Vagina (tissue), 2 donors: Measurements from ENCODE around the gene EDARADD. TPM values are rescaled to one million over a fixed set of nuclear protein-coding genes. Genes with fewer than 3 reads are reported as not detected.

ENCODE experiments used
- DNase-seq, 2 donors: peaks; one replicate each; pipeline ENCODE4 v3.0.0-alpha.2; 2017; ENCODE audit errors: extremely low spot score in 2 of 2
- H3K27ac ChIP-seq: fragments of 200-600 bp; sonication (generic); one replicate; pipeline ENCODE4 v1.5.1; 2019
- H3K27me3 ChIP-seq: fragments of 200-600 bp; sonication (generic); one replicate; pipeline ENCODE4 v1.5.1; 2019
- H3K36me3 ChIP-seq, 2 donors: fragments of 200-600 bp; sonication (generic); one replicate each; pipeline ENCODE4 v1.5.1; 2017 to 2019
- H3K4me1 ChIP-seq: fragments of 200-600 bp; sonication (generic); one replicate; pipeline ENCODE4 v1.5.1; 2019
- H3K4me3 ChIP-seq, 2 donors: fragments of 200-600 bp; sonication (generic); 1 replicate in 1 of 2; 2 replicates in 1 of 2; pipeline ENCODE4 v1.5.1; 2016 to 2019
- H3K9me3 ChIP-seq: fragments of 200-600 bp; sonication (generic); one replicate; pipeline ENCODE4 v1.5.1; 2019
- POLR2A ChIP-seq, 2 donors: fragments of 450-650 bp; IDR thresholded peaks; one replicate each; pipeline ENCODE4 v1.6.1; 2017; ENCODE audit warnings: antibody characterized with exemption in 2 of 2, mild to moderate bottlenecking in 2 of 2, moderate library complexity in 2 of 2
- POLR2AphosphoS5 ChIP-seq, 2 donors: sonication (generic); formaldehyde crosslinking; IDR thresholded peaks; one replicate each; pipeline ENCODE4 v1.9.0; 2017; ENCODE audit warnings: antibody characterized with exemption in 2 of 2, mild to moderate bottlenecking in 2 of 2, low read depth in 1 of 2; ENCODE audit not compliant: insufficient read depth in 1 of 2
- intact Hi-C: fragments of 100-400 bp; cut with DNase I; formaldehyde crosslinking; loops from one replicate; pipeline ENCODE4 v1.15.1; 2023
- total RNA-seq: library from RNA; depleted of rRNA; stranded (reverse); fragments of >200 nt; gene quantifications from one replicate; pipeline ENCODE4 v1.2.3, GENCODE V29; 2016
- TF ChIP-seq, protein P1 (sequence below), 3 experiments: fragments of 450-650 bp in 2 of 3; fragments of 200-600 bp in 1 of 3; sonication (generic) in 1 of 3; IDR thresholded peaks; one replicate each; pipeline ENCODE4 v1.5.1; 2017 to 2019; ENCODE audit warnings: antibody characterized with exemption in 3 of 3, mild to moderate bottlenecking in 2 of 3, moderate library complexity in 2 of 3

EDARADD gene
- total RNA-seq, 1 donor from 2014 or later, result 1.2 TPM

DNA sequence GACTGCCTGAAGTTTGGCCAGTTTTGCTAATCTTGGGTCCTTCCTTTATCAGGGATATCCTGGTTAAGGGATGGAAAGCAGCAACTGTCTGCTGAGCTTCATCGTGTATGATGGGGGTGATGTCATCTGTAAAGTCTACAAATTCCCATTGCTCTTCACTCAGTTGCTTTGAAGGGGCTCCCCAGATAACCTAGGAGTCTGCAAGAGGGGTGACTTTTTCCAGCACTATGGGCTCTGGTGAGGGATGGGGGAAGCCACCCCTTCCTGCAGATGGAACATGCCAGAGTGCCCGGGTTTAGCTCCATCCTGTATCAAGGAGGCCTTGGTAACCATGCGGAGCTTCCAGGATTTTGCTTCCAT is 28.4 kb downstream of the EDARADD start:
- H3K4me3 ChIP-seq, result no peak overlapping the region
- no peak for DNase-seq
- H3K9me3 ChIP-seq, result no peaks in the 10 kb centered on the region
- H3K36me3 ChIP-seq, result no peaks in the 10 kb centered on the region
- intact Hi-C loops, result no loop called here
- no peak overlapping the region for H3K27ac ChIP-seq
- no peaks in the 10 kb centered on the region for H3K4me1 ChIP-seq
- no peaks in the 10 kb centered on the region for H3K27me3 ChIP-seq
- TF ChIP-seq POLR2AphosphoS5 (IDR thresholded peaks at IDR 0.05; ENCODE audit: insufficient read depth in 1 of 2, low read depth in 1 of 2), result no peak
- TF ChIP-seq, protein P1, sequence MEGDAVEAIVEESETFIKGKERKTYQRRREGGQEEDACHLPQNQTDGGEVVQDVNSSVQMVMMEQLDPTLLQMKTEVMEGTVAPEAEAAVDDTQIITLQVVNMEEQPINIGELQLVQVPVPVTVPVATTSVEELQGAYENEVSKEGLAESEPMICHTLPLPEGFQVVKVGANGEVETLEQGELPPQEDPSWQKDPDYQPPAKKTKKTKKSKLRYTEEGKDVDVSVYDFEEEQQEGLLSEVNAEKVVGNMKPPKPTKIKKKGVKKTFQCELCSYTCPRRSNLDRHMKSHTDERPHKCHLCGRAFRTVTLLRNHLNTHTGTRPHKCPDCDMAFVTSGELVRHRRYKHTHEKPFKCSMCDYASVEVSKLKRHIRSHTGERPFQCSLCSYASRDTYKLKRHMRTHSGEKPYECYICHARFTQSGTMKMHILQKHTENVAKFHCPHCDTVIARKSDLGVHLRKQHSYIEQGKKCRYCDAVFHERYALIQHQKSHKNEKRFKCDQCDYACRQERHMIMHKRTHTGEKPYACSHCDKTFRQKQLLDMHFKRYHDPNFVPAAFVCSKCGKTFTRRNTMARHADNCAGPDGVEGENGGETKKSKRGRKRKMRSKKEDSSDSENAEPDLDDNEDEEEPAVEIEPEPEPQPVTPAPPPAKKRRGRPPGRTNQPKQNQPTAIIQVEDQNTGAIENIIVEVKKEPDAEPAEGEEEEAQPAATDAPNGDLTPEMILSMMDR (IDR thresholded peaks at IDR 0.05), result no peak
- no peak for TF ChIP-seq POLR2A (IDR thresholded peaks at IDR 0.05)

DNA sequence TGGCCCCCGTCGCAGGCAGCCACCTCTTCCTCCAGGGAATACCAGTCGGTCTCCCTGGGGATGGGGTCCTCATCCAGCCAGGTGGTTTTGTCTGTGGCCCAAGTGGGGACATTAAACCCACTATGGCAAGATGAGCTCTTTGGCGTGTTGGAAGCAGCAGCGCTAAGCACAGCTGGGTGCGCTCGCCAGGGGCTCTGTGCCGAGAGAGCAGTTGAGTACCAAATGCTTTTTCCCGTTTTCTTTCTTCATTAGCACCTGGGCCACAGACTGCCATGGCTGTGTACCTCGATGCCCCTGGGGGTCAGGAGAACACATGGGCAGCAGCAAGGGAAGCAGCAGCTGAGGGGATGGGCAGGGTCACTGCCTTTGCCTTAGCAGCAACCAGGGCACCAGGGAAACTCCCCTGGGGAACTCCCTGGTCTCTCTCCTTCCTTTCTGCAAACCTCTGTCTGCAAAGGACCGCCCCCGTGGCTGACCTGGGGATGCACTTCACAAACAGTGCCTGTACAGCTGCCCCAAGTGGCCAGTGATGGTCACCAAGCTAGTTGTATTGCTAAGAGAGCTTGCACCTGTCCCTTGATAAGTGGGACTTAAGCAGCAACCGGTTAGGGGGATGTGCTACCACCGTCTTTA is 31.1 kb downstream of the EDARADD start:
- no peak for DNase-seq

DNA sequence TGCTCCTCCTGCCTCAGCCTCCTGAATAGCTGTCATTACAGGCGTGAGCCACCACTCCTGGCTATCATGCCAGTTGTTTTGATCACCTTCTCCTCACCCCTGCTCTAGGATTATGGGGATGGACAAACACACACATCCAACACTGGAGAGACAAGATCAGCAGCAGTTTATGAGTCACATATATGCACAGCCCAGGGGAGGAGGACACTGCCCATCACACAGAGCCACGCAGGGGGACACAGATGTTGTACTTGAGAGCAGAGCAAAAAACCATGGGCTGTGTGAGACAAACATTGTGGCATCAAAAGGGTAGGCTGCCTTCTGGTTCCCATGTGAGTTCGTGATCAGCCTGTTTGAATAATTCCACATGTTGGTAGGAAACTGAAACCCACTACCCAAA is 32.1 kb downstream of the EDARADD start:
- Histone ChIP-seq H3K27ac (no peak overlapping the region), H3K9me3 (no peaks in the 10 kb centered on the region), H3K4me1 (no peaks in the 10 kb centered on the region), H3K4me3 (no peak overlapping the region), H3K27me3 (no peaks in the 10 kb centered on the region), H3K36me3 (no peaks in the 10 kb centered on the region)
- no peak for DNase-seq
- TF ChIP-seq, protein P1 (IDR thresholded peaks at IDR 0.05), result no peak
- no peak for TF ChIP-seq POLR2A (IDR thresholded peaks at IDR 0.05)
- TF ChIP-seq POLR2AphosphoS5 (IDR thresholded peaks at IDR 0.05; ENCODE audit: insufficient read depth in 1 of 2, low read depth in 1 of 2), result no peak
- intact Hi-C loops, result no loop called here

More for the DNA sequence above, 31.1 kb downstream of the EDARADD start:
- no peaks in the 10 kb centered on the region for H3K27me3 ChIP-seq
- no peaks in the 10 kb centered on the region for H3K9me3 ChIP-seq
- no peaks in the 10 kb centered on the region for H3K36me3 ChIP-seq
- TF ChIP-seq POLR2AphosphoS5 (IDR thresholded peaks at IDR 0.05; ENCODE audit: insufficient read depth in 1 of 2, low read depth in 1 of 2) (no peak), POLR2A (IDR thresholded peaks at IDR 0.05) (no peak)
- TF ChIP-seq, protein P1 (IDR thresholded peaks at IDR 0.05), result no peak
- H3K4me1 ChIP-seq, result no peaks in the 10 kb centered on the region
- no peak overlapping the region for H3K4me3 ChIP-seq
- intact Hi-C loops, result no loop called here
- H3K27ac ChIP-seq, result no peak overlapping the region

DNA sequence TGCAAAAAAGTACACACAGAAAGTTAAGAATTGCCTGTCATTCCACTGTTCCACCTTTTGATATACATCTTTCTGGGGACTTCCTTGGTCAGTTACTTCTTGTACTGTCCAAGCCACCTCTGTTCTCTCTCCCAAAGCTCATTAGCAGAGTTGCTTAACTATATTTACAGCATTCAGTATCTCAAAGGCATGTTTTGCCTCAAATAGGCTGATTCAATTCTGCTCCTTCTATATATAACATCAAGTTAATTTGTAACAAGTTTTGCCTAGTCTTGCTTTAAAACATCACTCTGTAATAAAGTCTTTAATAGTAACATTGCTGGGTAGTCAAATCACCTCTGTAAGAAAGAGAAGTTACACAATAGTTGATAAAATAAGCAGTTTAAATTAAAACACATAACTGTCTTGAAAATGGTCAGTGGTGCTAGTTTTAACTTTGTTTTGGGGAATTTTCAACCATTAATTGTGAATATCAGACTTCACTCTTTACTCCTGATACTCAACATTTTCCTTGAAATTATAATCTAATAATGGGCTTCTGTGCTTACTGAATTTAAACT is 35.7 kb downstream of the EDARADD start:
- no peaks in the 10 kb centered on the region for H3K9me3 ChIP-seq
- intact Hi-C loops, result no loop called here
- TF ChIP-seq POLR2AphosphoS5 (IDR thresholded peaks at IDR 0.05; ENCODE audit: insufficient read depth in 1 of 2, low read depth in 1 of 2) (no peak), POLR2A (IDR thresholded peaks at IDR 0.05) (no peak)
- TF ChIP-seq, protein P1 (IDR thresholded peaks at IDR 0.05), result no peak
- no peak for DNase-seq
- H3K4me1 ChIP-seq, result no peaks in the 10 kb centered on the region
- H3K4me3 ChIP-seq, result no peak overlapping the region
- no peaks in the 10 kb centered on the region for H3K36me3 ChIP-seq
- no peaks in the 10 kb centered on the region for H3K27me3 ChIP-seq
- H3K27ac ChIP-seq, result no peak overlapping the region

DNA sequence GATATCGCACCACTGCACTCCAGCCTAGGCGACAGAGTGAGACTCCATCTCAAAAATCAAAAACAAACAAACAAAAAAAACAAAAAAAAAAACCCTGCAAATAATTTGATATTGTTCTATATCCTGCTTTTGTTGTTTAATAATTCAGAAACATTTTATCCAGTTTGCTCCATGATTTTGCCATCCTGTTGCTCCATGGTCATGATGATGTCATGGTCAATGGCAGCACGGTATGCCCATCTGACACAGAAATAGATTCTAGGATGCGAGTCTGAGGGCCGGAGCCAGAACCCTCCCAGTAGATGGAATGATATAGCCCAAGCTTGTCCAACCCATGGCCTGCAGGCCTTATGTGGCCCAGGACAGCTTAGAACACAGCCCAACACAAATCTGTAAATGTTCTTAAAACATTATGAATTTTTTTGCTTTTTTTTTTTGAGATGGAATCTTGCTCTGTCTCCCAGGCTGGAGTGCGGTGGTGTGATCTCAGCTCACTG is 39.8 kb downstream of the EDARADD start:
- Histone ChIP-seq H3K4me1 (no peaks in the 10 kb centered on the region), H3K4me3 (no peak overlapping the region), H3K27ac (no peak overlapping the region), H3K9me3 (no peaks in the 10 kb centered on the region), H3K36me3 (no peaks in the 10 kb centered on the region), H3K27me3 (no peaks in the 10 kb centered on the region)
- DNase-seq, result no peak
- intact Hi-C loops, result no loop called here
- TF ChIP-seq POLR2A (IDR thresholded peaks at IDR 0.05) (no peak), POLR2AphosphoS5 (IDR thresholded peaks at IDR 0.05; ENCODE audit: insufficient read depth in 1 of 2, low read depth in 1 of 2) (no peak)
- TF ChIP-seq, protein P1 (IDR thresholded peaks at IDR 0.05), result no peak
